ENCODE measurements around the gene ARHGAP11B.
A peak's percentile ranks its signal among the peaks of the same experiment; 100 is the strongest.
"Not testable (repeated sequence)": the region's sequence is repeated elsewhere in the genome, so short reads cannot be mapped to it uniquely, and the experiment has no call there.

The ARHGAP11B gene

GRCh38 chr15:30625436-30626193 is at the start of gene ARHGAP11B:
Gene ARHGAP11B (plus strand): TSS chr15:30626128.
- DNase-seq: peak; percentile 98

GRCh38 chr15:30579394-30579970 is 46.4 kb upstream of the ARHGAP11B start:
- not testable (repeated sequence) for DNase-seq

- DNase-seq: not testable (repeated sequence)
Observed at GRCh38 chr15:30580716-30581115, 45.2 kb upstream of the ARHGAP11B start.

GRCh38 chr15:30598953-30599352 is 27.0 kb upstream of the ARHGAP11B start:
- DNase-seq: not testable (repeated sequence)

- not testable (repeated sequence) for DNase-seq
Observed at GRCh38 chr15:30603796-30604195, 22.1 kb upstream of the ARHGAP11B start, which contains the start of gene GOLGA8H. Gene GOLGA8H (plus strand): TSS chr15:30604028. CDS start chr15:30604126, 98 bp downstream.

- DNase-seq: not testable (repeated sequence)
Observed at GRCh38 chr15:30612271-30612670, 13.7 kb upstream of the ARHGAP11B start.

GRCh38 chr15:30621342-30621741 is 4.6 kb upstream of the ARHGAP11B start:
- not testable (repeated sequence) for DNase-seq

- peak; percentile 17 for DNase-seq
Observed at GRCh38 chr15:30626194-30626565, 252 bp downstream of the ARHGAP11B start.

GRCh38 chr15:30626632-30627031 is 704 bp downstream of the ARHGAP11B start:
- DNase-seq: not testable (repeated sequence)

- peak; percentile 20 for DNase-seq
Observed at GRCh38 chr15:30650012-30650929, 24.3 kb downstream of the ARHGAP11B start.

GRCh38 chr15:30661154-30661553 is 35.2 kb downstream of the ARHGAP11B start:
- DNase-seq: not testable (repeated sequence)

GRCh38 chr15:30669621-30670020 is 43.7 kb downstream of the ARHGAP11B start:
- not testable (repeated sequence) for DNase-seq

- no peak for DNase-seq
Observed at GRCh38 chr15:30670056-30670455, 44.1 kb downstream of the ARHGAP11B start.

GRCh38 chr15:30671309-30671708 is 45.4 kb downstream of the ARHGAP11B start:
- DNase-seq: no peak

- no peak for DNase-seq
Observed at GRCh38 chr15:30675126-30675525, 49.2 kb downstream of the ARHGAP11B start.

- not testable (repeated sequence) for DNase-seq
Observed at GRCh38 chr15:30675891-30676290, 50.0 kb downstream of the ARHGAP11B start.

- DNase-seq: not testable (repeated sequence)
Observed at GRCh38 chr15:30680997-30681396, 55.1 kb downstream of the ARHGAP11B start.

- DNase-seq: not testable (repeated sequence)
Observed at GRCh38 chr15:30685709-30686285, 59.9 kb downstream of the ARHGAP11B start.

GRCh38 chr15:30686651-30687050 is 60.7 kb downstream of the ARHGAP11B start:
- DNase-seq: not testable (repeated sequence)

Data from activated CD4-positive, alpha-beta T cell treated with anti-CD3 and anti-CD28 coated beads, Interleukin-2, amount 50 U/mL, for 16 hours (primary cell).